DOHH2 (cell line): ENCODE measurements around the gene SLC2A4RG.

ENCODE experiments used
- H3F3A ChIP-seq: fragments of 200-600 bp; sonication (generic), shearing (Covaris generic); 2 replicates; pipeline ENCODE4 v1.6.0; 2016; ENCODE audit warnings: antibody characterized with exemption, mild to moderate bottlenecking; ENCODE audit not compliant: control insufficient read depth, insufficient read depth
- H3K27ac ChIP-seq: fragments of 200-600 bp; sonication (generic); 2 replicates; pipeline ENCODE4 v1.5.1; 2014; ENCODE audit warnings: low read depth, mild to moderate bottlenecking, low read length, moderate library complexity
- H3K27me3 ChIP-seq: fragments of 200-600 bp; sonication (generic); 2 replicates; pipeline ENCODE4 v1.6.1; 2014; ENCODE audit warnings: mild to moderate bottlenecking, low read length, mixed read lengths; ENCODE audit not compliant: control insufficient read depth
- H3K36me3 ChIP-seq: fragments of 200-600 bp; sonication (generic); 2 replicates; pipeline ENCODE4 v1.6.1; 2014; ENCODE audit warnings: mild to moderate bottlenecking, low read length, moderate library complexity, mixed read lengths; ENCODE audit not compliant: control insufficient read depth
- H3K4me1 ChIP-seq: fragments of 200-600 bp; sonication (generic); 2 replicates; pipeline ENCODE4 v1.6.1; 2014; ENCODE audit warnings: mild to moderate bottlenecking, low read length, mixed read lengths; ENCODE audit not compliant: control insufficient read depth
- H3K4me2 ChIP-seq: fragments of 200-600 bp; sonication (generic); 2 replicates; pipeline ENCODE4 v1.6.0; 2014; ENCODE audit warnings: mild to moderate bottlenecking, low read length, moderate library complexity
- H3K4me3 ChIP-seq: fragments of 200-600 bp; sonication (generic); 2 replicates; pipeline ENCODE4 v1.5.1; 2014; ENCODE audit warnings: mild to moderate bottlenecking, low read length, mixed read lengths
- H3K79me2 ChIP-seq: fragments of 200-600 bp; sonication (generic); 2 replicates; pipeline ENCODE4 v1.6.1; 2014; ENCODE audit warnings: mild to moderate bottlenecking, low read length, mixed read lengths; ENCODE audit not compliant: control insufficient read depth
- H3K9me2 ChIP-seq: fragments of 200-600 bp; sonication (generic); replicated peaks from 2 replicates; pipeline ENCODE4 v1.6.1; 2014; ENCODE audit warnings: mild to moderate bottlenecking, low read length, mixed read lengths; ENCODE audit not compliant: control insufficient read depth
- H3K9me3 ChIP-seq: fragments of 200-600 bp; sonication (generic); 2 replicates; pipeline ENCODE4 v1.6.1; 2014; ENCODE audit warnings: antibody characterized with exemption, low read length, mixed read lengths; ENCODE audit not compliant: control insufficient read depth, insufficient read depth
- H4K20me1 ChIP-seq: fragments of 200-600 bp; sonication (generic); 2 replicates; pipeline ENCODE4 v1.6.0; 2014; ENCODE audit warnings: low read depth, mild to moderate bottlenecking, antibody characterized with exemption, low read length, moderate library complexity; ENCODE audit not compliant: control insufficient read depth, insufficient read depth
- EZH2phosphoT487 ChIP-seq: fragments of 200-600 bp; sonication (generic); IDR thresholded peaks from 2 replicates; pipeline ENCODE4 v1.6.1; 2017; ENCODE audit warnings: borderline replicate concordance, mild to moderate bottlenecking, antibody characterized with exemption, low read length, moderate library complexity, mixed read lengths
- TF ChIP-seq, protein P1 (sequence below): fragments of 200-600 bp; sonication (generic); IDR thresholded peaks from one replicate; pipeline ENCODE4 v1.5.1; 2014; ENCODE audit warnings: antibody characterized with exemption, mild to moderate bottlenecking, low read depth, low read length; ENCODE audit not compliant: poor library complexity, severe bottlenecking

Gene SLC2A4RG, protein sequence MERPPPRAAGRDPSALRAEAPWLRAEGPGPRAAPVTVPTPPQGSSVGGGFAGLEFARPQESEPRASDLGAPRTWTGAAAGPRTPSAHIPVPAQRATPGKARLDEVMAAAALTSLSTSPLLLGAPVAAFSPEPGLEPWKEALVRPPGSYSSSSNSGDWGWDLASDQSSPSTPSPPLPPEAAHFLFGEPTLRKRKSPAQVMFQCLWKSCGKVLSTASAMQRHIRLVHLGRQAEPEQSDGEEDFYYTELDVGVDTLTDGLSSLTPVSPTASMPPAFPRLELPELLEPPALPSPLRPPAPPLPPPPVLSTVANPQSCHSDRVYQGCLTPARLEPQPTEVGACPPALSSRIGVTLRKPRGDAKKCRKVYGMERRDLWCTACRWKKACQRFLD

DNA sequence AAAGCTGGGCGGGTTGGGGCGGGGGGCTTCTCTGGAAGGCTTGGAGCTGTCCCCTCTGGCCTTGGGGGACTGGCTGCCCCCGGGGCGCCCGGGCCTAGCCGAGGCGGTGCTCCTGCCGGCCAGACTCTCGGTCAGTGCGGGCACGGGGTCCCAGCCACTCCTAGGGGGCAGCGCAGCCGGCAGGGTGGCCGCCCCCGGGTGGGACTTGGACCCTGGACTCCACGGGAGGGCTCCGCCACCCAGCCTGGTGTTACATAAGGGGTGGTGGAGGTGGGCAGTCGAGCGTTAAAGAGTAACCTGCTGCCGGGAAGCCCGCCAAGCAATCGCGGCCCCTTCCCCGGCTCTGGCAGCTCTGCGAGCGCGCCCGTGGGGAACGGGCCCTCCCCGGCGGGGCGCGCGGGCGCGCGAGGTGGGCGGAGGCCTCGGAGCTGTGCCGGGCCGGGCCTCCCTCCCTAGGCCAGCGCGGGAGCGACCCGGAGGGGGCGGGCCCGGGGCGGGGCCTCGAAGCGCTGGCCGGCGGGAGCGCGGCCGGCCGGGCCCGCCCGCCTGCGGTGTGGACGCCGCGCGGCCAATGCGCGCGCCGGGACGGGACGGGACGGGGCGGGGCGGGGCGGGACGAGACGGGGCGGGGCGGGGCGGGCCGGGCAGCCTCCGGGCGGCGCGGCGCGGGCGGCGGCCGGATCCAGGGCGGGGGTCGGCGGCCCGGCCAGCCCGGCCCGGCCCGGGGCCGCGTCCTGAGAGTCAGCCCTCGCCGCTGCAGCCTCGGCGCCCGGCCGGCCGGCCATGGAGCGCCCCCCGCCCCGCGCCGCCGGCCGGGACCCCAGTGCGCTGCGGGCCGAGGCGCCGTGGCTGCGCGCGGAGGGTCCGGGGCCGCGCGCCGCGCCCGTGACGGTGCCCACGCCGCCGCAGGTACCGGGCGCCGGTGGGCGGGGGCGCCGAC lies at the start of gene SLC2A4RG:
SLC2A4RG (plus strand) TSS at position 647 of the 940 bp plus-strand sequence; CDS start at position 784, 137 bp downstream.
- TF ChIP-seq EZH2phosphoT487: no peak
- TF ChIP-seq, protein P1, sequence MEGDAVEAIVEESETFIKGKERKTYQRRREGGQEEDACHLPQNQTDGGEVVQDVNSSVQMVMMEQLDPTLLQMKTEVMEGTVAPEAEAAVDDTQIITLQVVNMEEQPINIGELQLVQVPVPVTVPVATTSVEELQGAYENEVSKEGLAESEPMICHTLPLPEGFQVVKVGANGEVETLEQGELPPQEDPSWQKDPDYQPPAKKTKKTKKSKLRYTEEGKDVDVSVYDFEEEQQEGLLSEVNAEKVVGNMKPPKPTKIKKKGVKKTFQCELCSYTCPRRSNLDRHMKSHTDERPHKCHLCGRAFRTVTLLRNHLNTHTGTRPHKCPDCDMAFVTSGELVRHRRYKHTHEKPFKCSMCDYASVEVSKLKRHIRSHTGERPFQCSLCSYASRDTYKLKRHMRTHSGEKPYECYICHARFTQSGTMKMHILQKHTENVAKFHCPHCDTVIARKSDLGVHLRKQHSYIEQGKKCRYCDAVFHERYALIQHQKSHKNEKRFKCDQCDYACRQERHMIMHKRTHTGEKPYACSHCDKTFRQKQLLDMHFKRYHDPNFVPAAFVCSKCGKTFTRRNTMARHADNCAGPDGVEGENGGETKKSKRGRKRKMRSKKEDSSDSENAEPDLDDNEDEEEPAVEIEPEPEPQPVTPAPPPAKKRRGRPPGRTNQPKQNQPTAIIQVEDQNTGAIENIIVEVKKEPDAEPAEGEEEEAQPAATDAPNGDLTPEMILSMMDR: no peak
- Histone ChIP-seq H4K20me1 (no peaks in the 10 kb centered on the region), H3K36me3 (0 out of 2 replicates have a peak, but pooled peaks cover 8% of the 10 kb centered on the region), H3K9me2 (no peaks in the 10 kb centered on the region), H3K27ac (no peak within 1 kb of the TSS), H3K4me2 (peak within 1 kb of the TSS; percentile 67), H3K4me1 (peaks cover 42% of the 10 kb centered on the region), H3F3A (0 out of 2 replicates have a peak, but pooled peaks cover 4% of the 10 kb centered on the region), H3K79me2 (no peaks in the 10 kb centered on the region), H3K27me3 (no peaks in the 10 kb centered on the region), H3K4me3 (peak within 1 kb of the TSS; percentile 66), H3K9me3 (no peaks in the 10 kb centered on the region)

DNA sequence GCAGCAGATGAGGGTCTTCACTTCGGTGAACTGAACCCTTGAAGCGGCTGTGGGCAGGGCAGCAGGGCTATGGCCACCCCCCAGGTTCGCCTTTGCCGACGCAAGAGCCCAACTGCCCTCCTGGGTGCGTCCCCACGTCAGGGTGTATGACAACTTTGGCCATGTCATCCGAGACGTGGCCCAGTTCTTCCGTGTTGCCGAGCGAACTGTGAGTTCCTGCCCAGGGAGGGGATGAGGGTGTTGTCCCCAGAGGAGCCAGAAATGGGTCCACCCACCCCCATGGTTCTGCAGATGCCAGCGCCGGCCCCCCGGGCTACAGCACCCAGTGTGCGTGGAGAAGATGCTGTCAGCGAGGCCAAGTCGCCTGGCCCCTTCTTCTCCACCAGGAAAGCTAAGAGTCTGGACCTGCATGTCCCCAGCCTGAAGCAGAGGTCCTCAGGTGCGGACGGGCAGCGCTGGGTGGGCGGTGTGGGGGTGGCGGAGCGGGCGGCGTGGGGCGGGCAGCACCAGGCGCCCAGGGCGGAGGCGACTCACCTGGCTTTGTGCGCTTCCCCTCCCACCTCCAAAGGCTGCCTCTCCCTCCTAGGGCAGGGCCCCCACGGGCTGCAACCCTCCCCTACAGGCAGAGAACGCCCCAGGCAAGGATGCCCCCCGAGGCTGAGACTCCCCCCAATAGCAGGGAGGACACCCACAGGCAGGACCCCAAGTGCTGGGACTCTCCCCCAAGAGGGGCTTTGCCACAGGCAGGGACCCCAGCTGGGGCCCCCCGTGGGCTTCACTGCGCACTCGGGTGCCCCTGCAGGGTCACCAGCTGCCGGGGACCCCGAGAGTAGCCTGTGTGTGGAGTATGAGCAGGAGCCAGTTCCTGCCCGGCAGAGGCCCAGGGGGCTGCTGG lies 49.3 kb upstream of the SLC2A4RG start:
- H4K20me1 ChIP-seq: no peaks in the 10 kb centered on the region
- no peak overlapping the region for H3K27ac ChIP-seq
- H3K9me3 ChIP-seq: no peaks in the 10 kb centered on the region
- H3K27me3 ChIP-seq: no peaks in the 10 kb centered on the region
- TF ChIP-seq, protein P1: no peak
- TF ChIP-seq EZH2phosphoT487: no peak
- no peaks in the 10 kb centered on the region for H3K9me2 ChIP-seq
- no peaks in the 10 kb centered on the region for H3F3A ChIP-seq
- no peak overlapping the region for H3K4me3 ChIP-seq
- no peaks in the 10 kb centered on the region for H3K4me1 ChIP-seq
- no peaks in the 10 kb centered on the region for H3K79me2 ChIP-seq
- H3K36me3 ChIP-seq: peaks cover 12% of the 10 kb centered on the region
- H3K4me2 ChIP-seq: no peak overlapping the region

DNA sequence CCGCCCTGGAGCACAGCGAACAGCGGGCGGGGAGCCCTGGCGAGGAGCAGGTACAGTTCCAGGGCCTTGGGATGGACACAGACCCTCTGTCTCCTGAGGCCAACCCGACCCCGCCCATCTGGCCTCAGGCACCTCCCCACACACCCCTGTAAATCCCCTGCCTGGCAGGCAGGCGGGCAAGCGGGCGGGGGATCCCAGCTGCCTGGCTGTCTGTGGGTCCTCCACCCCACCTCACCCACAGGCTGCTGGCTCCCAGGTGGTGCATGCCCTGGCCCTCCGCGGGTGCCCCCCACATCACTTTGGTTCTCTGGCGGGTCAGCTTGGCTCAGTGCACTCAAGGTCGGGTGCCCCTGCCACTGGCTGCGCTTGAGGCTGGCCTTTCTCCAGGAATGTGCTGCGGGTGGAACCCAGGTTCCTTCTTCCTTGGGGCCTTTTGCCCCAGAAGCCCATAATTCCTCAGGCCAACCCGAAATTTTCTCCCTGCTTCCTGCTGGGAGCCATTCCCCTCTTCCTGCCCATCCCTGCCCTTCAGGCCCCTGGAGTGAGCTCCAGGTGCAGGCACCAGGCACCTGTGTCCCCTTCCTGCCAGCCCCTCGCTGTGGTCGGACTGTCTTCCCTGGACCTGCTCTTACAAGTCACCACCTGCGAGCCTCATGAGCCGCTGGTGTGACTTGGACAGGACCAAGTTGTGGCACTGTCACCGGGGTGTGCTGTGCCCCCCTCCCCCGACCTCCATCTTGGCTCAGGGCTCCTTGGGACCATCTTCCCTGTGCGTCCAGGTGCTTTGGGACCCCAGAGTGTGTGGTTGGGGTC lies 48.5 kb upstream of the SLC2A4RG start:
- Histone ChIP-seq H3K9me2 (no peaks in the 10 kb centered on the region), H3K36me3 (peaks cover 12% of the 10 kb centered on the region), H3K9me3 (no peaks in the 10 kb centered on the region), H3K4me2 (no peak overlapping the region), H3K27ac (no peak overlapping the region), H3K4me1 (no peaks in the 10 kb centered on the region), H3K79me2 (no peaks in the 10 kb centered on the region), H4K20me1 (no peaks in the 10 kb centered on the region), H3K4me3 (no peak overlapping the region), H3K27me3 (no peaks in the 10 kb centered on the region), H3F3A (no peaks in the 10 kb centered on the region)
- TF ChIP-seq, protein P1: no peak
- no peak for TF ChIP-seq EZH2phosphoT487
